NCI-H1105 (cell line): ENCODE measurements around the gene KMT5B.

Experiments used
- DNase-seq: peaks from one replicate; lab custom pipeline; 2025; lab: John Stamatoyannopoulos, UW

Gene KMT5B

GRCh38 chr11:68117853-68118470, 95.1 kb downstream of the KMT5B start:
- DNase-seq: no peak

DNA sequence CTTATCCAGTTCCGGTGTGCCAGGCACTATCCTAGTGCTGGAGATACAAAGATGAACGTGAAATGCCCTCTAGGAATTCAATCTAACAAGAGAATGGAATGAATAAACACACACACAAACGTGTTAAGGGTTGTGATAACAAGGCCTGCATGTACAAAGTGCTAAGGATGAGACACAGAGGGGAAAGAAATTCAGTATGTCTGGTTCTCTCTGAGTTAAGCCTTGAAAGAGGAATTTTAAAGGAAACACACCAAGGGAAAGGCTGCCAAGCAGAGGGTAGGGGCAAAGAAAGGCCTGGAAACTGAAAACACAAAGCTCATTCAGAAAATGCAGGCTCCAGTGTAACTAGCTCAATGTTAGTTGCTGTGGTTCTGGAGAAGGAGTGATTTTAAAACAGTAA, 96.1 kb downstream of the KMT5B start:
- no peak for DNase-seq

GRCh38 chr11:68116126-68116525, 97.0 kb downstream of the KMT5B start:
- DNase-seq: no peak

- no peak for DNase-seq
Measured at GRCh38 chr11:68115285-68115684, 97.8 kb downstream of the KMT5B start.

- DNase-seq: no peak
Measured at GRCh38 chr11:68113986-68114385, 99.1 kb downstream of the KMT5B start.

DNA sequence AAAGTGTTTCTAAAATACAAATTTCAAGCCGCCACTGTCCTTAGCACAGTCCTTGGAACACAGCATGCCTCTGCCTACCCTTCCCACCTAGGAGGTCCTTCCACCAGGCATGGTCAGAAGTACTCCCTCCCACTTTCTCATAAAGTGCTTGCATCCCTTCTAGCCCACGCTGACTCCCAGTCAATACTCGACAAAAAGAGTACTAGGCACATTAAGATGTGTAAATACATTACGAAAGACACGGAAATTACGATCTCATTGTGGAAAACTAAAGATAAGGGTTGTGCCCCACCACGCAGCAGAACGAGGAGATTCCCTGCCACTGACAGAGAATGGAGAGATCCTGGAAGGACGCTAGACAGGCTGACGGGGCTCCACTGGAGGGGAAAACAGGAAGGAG, 105.4 kb downstream of the KMT5B start:
- no peak for DNase-seq

DNA sequence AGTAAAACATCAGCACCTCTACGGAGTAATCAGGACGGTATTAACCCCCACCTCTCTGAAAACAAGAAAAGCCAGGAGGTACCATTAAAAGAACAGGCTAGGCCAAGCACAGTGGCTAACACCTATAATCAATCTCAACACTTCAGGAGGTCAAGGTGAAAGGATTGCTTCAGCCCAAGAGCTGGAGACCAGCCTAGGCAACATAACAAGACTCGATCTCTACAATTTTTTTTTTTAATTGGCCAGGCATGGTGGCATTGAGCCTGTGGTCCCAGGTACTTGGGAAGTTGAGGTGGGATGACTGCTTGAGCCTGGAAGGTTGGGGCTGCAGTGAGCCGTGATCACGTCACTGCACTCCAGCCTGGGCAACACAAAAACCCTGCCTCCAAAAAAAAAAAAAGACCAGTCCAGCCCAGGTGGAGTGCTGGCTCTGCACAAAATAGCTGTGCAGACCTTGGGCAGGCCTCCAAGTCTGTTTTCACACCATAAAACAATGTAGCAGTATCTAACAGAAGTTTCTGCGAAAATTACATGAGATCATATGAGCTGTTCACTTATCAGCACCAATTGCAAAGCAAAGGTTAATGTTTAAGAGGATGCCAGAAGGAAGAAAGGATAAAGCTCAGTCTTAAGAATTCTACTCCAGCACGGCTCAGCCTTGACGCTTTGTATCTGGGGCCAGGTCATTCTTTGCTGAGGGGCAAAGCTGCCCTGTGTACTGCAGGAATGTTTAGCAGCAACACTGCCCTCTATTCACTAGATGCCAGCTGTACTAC, 106.7 kb downstream of the KMT5B start:
- no peak for DNase-seq
